ENCODE data around the gene NDUFS8.
"Not testable (repeated sequence)": the region's sequence is repeated elsewhere in the genome, so short reads cannot be mapped to it uniquely, and the experiment has no call there.

NDUFS8 gene

DNA sequence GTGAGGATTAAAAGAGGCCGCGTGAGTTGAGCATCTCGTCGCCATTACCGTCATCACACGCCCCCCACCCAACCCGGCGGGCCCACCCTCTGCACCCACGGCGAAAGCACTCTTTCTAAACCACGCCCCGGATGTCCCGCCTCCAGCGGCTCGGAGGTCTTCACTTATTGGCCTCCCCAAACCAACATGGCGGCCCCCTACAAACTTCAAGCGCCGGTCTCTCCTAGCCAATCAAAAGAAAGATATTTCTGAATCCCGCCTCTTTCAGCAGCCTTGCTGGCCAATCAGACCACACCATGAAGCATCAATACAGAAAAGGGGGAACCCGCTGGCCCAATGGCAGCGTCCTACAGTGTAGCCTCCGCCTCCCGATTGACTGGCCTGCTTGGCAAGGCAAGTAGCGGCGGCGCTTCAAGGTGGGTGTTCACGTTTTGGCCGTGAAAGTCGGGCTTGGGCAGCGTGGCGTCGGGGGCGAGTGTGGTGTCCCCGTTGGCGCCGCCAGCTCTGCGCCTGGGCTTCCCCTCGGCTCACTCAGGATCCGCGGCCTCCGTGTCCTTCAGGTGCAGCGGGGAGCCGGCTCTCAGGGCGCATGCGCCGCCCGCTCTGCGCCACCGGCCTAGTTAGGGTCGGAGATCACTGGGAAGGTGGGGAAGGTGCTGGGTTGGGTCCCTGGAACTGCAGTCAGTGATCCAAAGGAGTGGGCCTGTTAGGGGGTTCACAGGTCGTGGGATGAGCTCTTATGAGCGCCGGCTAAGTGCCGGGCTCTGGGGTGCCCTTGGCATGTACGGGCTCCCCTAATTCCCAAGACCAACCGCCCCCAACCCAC lies at the start of gene NDUFS8:
TSS of gene NDUFS8 (plus strand) at position 364 of the 826 bp plus-strand sequence. CDS start 1,471 bp downstream, outside the sequence.
- DNase-seq (ENCODE audit: low spot score), result peak; percentile 97

DNA sequence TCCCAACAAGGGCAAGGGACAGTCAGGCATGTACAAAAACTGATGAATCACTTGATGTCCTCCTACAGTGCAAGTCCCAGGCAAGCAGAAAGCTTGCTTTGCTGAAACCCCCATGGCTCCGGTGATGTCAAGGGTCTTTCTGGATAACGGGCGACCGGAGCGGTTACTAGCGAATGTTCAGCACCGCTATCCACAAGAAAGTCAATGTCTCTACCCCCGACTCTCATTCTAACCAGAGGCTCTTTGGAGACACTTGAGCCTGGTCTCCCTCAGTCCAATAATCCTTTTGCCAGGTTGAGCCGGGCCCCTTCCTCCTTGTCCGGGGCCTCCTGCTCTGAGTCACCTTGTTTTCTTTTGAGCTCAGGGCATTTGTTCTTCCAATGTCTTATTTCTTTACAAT lies 49.3 kb upstream of the NDUFS8 start:
- not testable (repeated sequence) for DNase-seq (ENCODE audit: low spot score)

DNA sequence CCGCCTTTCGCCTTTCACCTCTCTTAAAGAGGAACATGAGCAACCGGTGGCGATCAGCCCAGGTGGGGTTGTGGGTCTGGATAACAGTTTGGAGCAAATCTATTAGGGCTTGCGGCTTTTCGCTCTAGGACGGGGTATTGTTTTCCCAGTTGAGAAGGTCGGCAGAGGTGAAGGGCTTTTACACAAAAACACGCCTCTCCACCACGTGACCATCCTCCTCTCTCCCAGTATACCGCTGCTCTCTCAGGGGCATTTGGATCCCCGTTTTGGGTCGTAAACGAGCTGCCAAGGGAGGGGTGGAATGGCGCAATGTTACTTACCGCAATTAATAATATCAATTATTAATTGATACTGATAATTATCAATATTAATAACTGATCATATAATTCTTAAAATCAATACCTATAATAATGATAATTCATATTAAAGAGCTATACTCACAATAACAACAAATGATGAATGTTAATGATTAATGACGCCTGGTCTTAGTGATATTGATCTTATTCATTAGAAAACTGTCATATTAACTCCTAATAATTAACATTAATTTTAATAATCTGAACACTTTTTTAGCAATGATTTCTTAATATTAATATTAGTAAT lies 48.1 kb upstream of the NDUFS8 start:
- DNase-seq (ENCODE audit: low spot score), result not testable (repeated sequence)

DNA sequence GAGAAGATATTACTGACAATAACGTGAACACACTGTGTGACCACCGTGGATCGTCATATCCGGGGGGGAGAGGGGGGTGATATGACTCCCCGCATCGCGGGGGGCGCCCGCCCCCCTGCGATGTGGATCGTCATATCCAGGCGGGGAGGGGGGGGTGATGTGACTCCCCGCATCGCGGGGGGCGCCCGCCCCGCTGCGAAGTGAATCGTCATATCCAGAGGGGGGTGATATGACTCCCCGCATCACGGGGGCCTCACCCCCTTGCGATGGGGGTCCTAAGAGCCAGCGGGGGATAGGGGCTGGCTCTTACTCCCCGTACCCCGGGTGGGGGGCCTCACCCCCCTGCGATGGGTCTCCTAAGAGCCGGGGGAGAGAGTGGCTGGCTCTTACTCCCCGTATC lies 46.5 kb upstream of the NDUFS8 start:
- no peak for DNase-seq (ENCODE audit: low spot score)

DNA sequence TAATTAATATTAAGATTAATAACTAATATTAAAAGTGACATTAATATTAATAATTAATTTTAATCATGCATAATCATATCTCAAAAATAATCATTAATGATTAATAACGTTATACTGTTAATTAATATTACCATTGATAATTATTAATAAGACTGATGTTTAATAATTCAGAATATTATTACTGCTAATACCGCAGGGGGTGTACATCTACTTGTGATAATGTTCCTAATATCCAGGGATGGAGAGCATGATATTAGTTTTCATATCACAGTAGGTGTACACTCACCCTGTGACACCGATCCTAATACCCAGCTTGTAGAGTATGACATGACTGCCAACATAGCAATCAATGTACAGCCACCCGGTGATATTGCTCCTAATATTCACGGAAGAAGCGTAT lies 45.2 kb upstream of the NDUFS8 start:
- not testable (repeated sequence) for DNase-seq (ENCODE audit: low spot score)

DNA sequence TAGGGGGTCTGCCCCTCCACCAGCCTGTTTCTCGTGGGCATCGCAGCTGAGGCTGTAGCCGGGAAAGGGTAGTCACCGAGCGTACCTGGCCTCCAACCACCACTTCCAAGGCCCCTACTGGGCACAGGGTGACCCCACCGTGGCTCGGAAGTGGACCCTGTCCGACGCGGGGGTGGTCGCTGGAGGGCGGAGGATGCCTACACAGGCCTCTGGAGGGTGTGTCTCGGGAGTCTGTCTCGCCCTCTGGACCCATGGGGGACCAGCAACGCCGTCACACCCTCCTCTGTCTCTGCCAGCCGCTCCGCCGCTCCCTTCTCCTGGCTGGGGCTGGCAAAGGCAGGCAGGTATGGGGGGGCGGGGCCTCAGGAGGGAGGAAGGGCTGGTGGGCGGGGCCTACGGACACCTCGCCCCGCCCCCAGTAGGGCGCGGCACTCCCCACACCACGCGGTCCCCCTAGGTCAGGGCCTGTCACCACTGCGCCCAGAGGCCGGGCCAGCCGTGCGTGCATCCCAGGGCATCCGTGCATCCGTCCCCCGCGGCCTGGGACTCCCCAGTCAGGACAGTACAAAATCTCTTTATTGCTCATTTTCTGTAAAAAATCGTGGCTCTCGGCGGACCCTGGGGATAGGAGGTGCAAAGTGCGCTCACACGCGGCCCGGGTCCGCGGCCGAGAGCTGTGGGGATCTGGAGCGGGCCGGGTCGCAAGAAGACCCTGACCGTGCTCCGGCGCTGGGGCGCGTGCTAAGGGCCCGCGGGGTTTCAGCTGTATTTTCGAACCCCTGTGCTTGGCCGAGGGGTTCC lies 39.7 kb upstream of the NDUFS8 start:
- peak; percentile 34 for DNase-seq (ENCODE audit: low spot score)

DNA sequence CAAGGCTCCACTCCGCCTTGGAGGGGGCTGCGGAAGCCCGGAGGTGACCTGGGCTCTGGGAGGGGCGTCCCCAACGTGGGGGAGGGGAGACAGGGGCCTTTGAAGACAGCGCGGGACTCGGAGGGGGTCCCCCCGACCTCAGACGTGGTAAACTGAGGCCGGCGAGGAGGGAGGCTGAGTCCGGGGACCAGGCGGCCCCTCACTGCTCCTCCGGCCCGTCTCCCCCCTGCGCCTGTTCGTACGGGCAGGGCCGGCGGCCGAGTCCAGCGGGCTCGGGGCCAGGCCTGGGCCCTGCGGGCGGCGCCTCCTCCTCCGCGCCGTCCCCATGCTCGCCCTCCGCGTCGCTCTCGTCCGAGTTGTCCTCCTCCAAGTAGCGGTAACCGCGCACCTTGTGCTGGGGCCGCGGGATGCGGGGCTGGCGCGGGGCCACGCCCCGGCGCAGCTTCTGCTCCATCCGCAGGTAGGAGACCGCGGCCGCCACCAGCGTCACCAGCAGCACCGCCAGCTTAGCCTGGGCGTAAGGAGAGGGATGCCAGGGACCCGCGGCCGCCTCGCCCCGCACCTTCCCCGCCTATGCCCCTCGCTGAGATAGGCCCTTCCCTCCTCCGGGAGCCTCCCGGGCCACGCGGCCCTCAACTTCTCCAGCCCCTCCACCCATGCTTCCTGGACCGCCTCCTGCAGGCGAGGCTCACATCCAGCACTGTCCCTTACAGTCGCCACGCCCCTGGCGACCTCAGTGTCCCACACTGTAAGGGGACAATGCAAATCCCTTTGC lies 38.9 kb upstream of the NDUFS8 start:
- DNase-seq (ENCODE audit: low spot score), result not testable (repeated sequence)

DNA sequence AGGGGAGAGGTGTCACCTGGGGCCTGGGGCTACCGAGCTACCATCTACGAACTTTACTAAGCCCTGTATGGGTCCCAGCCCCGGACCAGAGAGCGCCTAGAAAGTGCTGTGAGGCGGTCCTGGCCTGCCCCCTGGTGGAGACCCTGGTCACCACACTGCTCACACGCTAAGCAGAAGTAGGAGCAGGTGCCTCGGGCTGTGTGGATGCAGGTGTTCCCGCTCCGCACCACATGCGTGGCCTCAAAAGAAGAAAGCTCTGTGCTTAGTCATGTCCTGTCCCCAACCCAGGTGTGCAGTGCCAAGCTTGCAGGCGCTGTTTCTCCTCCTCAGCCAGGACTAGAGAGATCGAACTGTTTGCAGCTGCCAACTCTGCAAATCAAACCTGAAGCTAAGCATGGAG lies 36.7 kb upstream of the NDUFS8 start:
- DNase-seq (ENCODE audit: low spot score), result not testable (repeated sequence)

DNA sequence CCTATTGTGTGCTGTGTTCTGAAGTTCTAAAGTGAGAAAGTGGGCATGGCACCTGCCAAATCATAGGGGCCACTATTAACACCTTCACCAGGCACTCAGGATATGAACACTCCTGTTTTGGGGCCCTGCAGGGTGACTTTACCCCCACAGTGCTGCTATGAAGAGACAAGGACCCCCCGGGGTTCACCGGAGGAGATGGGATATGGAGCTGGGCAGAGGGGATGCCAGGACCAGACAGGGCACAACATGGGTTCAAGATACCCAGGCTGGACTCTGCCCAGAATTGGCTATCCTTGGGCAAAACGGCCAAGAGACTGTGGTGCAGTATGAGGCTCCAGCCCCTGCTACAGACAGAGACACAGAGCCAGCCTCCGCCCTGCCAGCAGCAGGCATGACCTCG lies 36.1 kb upstream of the NDUFS8 start:
- DNase-seq (ENCODE audit: low spot score), result not testable (repeated sequence)

DNA sequence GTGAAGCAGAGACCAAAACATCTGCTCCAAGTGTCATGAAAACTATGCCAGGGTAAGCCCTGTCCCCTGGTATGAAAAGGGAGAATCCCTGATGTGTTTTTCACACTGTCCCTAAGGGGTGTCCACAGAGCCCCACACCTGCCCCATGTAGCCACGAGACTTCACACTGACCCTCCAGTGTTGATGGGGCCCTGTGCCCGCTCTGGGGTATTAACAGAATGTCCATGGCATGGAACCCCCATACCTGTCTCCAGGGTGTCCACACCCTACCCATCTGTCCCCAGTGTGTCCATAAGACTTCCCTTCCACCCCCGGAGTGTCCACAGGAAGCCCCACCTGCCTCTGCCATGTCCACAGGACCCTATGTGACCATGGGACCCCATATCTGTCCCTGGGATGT lies 35.4 kb upstream of the NDUFS8 start:
- not testable (repeated sequence) for DNase-seq (ENCODE audit: low spot score)

DNA sequence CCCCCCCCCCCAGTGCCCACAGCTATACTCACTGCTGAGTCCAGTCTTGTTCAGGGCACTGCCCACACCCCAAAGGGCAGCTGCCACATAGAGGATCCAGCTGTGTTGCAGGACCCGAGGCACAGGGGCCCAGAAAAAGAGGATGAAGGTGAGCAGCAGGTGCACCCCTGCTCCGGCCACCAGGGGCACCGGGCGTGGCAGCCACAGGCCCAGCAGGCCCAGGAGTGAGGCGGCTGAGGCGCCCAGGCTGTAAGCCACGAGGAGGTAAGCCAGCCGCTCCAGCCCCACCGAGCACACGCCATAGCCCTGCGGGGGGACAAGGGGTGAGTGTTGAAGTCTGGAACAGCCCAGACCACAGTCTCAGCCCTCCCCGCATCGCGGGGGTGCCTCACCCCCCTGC lies 34.9 kb upstream of the NDUFS8 start:
- not testable (repeated sequence) for DNase-seq (ENCODE audit: low spot score)

DNA sequence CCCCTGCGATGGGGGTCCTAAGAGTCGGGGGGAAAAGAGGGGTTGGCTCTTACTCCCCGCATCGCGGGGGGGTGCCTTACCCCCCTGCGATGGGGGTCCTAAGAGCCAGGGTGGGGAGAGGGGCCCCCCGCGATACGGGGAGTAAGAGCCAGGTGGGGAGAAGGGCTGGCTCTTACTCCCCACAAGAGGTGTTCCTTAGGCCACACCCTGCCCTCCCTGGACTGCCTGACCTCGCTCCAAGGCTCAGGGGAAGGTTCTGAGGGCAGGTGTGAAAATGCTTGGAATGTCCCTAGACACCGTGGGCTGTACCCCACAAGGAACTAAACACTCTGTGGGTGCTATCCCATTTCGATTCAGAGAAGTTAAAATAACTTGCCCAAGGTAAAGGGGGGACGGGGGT lies 34.4 kb upstream of the NDUFS8 start:
- no peak for DNase-seq (ENCODE audit: low spot score)

DNA sequence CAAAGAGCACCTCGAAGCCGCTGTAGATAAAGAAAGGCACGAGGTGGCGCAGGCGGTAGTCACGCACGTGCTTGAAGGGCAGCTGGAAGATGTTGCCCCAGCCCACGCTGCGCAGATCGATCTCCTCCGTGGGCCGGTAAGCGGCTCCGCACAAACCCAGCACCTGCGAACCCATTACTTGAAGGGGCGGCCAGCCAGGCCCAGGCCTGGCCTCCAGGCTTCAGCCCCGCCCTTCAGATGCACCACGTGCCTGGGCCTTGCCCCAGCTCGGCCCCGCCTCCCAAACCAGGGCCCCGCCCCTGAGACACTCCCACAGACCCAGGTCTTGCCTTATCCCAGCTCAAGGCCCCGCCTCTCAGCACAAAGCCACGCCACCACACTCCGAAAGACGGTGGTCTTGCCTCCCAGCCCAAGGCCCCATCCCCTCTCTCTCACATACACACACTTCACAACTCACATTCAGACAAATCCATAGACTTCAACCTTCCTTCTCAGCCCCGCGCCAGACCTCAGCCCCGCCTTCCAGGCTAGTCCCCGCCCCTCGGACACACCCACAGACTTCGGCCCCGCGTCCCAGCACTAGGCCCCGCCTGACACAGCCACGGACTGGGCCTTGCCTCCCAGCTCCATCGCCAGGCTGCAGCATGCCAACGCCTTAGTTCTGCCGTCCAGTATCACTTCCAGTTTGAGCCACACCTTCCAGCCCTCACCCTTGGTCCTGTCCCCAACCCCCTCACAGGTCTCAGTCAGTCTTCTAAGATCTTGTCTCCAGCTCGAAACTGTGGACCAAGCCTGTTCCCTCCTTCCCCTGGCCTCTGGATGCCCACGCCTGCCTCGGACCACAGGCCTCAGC lies 33.6 kb upstream of the NDUFS8 start:
- peak; percentile 65 for DNase-seq (ENCODE audit: low spot score)

DNA sequence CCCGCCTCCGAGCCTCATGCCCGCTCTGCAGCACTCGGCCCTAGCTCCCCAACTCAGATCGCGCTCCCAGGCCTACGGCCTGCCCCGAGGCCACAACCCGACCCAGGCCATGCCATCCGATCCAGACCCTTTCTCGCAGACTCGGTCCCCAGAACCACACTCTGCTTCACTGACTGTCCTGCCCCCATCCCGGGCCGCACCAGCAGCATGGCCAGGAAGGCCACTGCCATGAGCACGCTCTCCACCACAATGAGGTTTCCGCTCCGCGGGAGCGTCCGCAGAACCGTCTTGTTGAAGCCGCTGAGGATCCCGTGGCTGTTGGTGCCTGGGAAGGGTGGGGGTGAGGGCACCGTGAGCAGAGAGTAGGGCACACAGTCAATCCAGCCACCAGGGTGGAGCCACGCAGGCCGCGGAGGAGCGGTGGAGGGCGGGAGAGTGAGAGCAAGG lies 33.0 kb upstream of the NDUFS8 start:
- no peak for DNase-seq (ENCODE audit: low spot score)

DNA sequence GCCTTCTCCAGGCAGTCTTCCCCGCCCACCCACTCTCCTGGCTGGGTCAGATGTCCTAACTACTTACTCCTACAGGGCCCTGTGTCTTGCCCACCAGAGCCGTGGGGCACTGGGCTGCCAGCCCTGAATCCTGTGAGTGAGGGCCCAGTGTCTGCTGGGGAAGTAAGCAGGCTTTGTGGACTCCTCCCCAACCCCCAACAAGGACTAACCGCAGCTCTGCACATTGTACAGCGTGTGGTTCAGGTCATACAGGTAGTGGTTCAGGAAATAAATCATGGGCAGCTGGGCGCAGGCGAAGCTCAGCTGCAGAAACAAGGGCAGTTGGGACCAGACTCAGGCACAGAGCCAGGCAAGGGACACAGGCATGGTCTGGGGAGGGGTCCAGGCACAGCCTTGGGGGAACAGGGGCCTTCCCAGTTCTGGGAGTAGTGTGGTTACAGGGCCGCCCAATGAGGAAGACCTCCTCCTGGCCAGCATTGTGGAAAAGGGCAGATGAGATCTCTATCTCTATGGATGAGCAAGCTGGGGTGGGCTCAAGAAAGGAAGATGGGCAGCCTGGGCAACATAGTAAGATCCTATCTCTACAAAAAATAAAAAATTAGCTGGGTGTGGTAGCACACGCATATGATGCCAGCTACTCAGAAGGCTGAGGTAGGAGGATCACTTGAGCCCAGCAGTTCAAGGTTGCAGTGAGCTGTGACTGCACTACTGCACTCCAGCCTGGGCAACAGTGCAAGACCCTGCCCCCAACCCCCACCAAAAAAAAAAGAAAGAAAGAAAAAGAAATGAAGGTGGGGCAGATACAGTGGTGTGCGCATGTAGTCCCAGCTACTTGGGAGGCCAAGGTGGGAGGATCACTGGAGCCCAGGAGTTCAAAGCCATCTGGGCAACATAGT lies 32.1 kb upstream of the NDUFS8 start:
- no peak for DNase-seq (ENCODE audit: low spot score)

DNA sequence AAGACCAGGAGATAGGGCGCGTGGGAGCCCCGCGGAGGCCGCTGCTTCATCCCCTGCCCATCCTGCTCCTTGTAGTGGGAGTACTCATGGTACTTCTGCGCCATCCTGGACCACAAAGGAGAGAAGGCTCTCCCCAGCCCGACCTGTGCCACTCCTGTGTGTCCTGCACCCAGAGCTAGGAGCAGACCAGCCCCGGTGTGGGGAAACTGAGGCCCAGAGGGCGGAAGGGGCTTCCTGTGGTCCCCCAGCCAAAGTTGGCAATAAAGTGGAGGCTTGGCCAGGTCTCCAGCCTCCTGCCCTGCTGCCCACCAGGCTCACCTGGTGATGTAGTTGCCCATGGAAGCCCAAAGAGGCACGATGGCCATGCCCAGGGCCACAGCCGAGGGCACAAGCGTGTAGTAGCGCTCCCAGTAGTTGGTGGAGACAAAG lies 31.3 kb upstream of the NDUFS8 start:
- no peak for DNase-seq (ENCODE audit: low spot score)

DNA sequence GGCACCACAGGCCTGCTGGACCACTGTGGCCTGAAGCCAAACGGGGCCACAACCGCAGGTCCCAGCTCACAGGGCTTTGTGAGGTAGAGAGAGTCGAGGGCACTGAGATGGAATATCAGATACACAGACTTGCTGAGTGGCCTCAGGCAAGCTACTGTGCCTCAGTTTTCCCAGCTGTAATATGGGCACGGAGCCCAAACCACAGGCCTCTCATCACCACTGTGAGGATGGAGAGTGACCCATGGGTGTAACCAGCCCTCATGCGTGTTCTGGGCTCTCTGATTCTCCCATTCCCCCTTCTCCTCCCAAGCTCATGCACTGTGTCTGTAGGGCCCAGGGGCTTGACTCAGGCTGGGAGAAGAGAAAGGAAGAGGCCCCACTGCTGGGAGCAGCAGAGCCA lies 30.8 kb upstream of the NDUFS8 start:
- no peak for DNase-seq (ENCODE audit: low spot score)

DNA sequence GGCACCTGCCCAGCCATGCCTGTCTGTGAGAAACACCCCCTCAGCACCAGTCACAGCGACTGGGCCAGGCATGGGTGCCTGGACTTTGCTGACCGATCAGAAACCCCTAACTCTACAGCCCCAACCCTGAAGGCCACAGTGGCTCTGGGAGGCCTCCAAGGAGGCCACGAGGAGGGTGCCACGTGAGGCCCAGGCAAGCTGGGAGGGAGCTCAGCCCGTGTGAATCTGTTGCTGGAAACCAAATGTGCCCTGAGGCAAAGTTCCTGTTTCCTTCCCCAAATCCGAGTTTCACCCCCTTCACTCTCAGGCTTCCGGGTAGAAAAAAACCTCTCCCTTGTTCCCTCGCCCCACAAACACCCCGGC lies 27.9 kb upstream of the NDUFS8 start:
- DNase-seq (ENCODE audit: low spot score), result no peak

DNA sequence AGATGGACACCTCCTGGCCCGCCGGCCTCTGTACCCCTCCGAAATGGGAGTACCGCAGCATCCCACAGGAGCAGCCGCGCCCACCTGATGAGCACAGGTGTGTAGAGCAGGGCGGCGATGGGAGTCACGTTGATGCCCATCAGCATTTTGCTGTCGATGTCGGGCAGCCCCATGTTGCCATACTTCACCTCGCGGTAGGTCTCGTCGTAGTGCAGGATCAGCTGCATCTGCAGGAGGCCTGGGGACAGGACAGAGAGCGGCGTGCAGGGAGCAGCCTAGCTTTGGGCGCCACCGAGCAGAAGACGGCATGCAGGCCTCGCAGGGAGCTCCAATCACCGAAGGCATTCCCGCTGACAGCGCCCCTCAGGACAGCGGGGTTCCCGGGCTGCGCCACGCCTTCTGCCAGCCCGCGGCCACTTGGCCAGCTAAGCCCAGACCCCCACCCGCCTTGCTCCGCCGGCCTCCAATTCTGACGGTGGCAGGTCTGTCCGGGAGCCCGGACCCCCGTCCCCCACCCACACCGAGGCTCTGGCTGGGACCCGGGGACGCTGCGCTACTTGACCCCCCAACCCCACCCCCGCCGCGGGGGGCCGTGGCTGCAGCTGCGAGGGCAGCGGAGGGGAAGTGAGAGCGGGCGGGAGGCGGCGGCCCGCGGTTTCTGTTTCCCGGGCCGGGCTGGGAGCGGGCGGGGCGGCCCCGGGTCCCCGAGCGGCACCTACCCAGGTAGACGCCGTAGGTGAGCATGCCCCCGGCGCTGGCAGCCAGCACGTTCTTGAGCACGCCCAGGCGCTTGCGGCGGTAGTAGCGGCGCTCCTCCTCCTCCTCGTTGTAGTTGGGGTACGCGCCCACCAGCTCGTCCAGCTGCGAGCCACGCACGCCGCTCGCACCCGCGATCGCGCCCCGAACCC lies 27.3 kb upstream of the NDUFS8 start:
- peak; percentile 43 for DNase-seq (ENCODE audit: low spot score)

All from AG20443 (cell line).